Neuronal stem cell (in vitro differentiated cells): ENCODE results near the gene TAOK1.
"Not testable (repeated sequence)": the region's sequence is repeated elsewhere in the genome, so short reads cannot be mapped to it uniquely, and the experiment has no call there.

ENCODE experiments used
- DNase-seq: peaks from one replicate; pipeline ENCODE4 v3.0.0-alpha.2; 2013; ENCODE audit warnings: low spot score
- H2AFZ ChIP-seq: one replicate; pipeline ENCODE4 v1.6.1; 2013; ENCODE audit warnings: mild to moderate bottlenecking, low read length, inconsistent platforms
- H2AK5ac ChIP-seq: 2 replicates; pipeline ENCODE4 v1.6.1; 2013; ENCODE audit warnings: low read depth, mild to moderate bottlenecking, inconsistent platforms, low read length, moderate library complexity, mixed read lengths
- H2BK120ac ChIP-seq: 2 replicates; pipeline ENCODE4 v1.6.1; 2013; ENCODE audit warnings: low read depth, mild to moderate bottlenecking, inconsistent platforms, low read length, moderate library complexity, mixed read lengths
- H2BK12ac ChIP-seq: one replicate; pipeline ENCODE4 v1.6.1; 2013; ENCODE audit warnings: low read length, inconsistent platforms
- H2BK15ac ChIP-seq: 2 replicates; pipeline ENCODE4 v1.6.1; 2013; ENCODE audit warnings: mild to moderate bottlenecking, low read length, inconsistent platforms, mixed read lengths
- H2BK5ac ChIP-seq: one replicate; pipeline ENCODE4 v1.6.1; 2013; ENCODE audit warnings: inconsistent platforms, mild to moderate bottlenecking, low read length, moderate library complexity
- H3K14ac ChIP-seq: one replicate; pipeline ENCODE4 v1.6.1; 2013; ENCODE audit warnings: low read length, inconsistent platforms
- H3K18ac ChIP-seq: 2 replicates; pipeline ENCODE4 v1.6.1; 2013; ENCODE audit warnings: low read length, inconsistent platforms
- H3K23ac ChIP-seq: 2 replicates; pipeline ENCODE4 v1.6.1; 2013; ENCODE audit warnings: low read depth, mild to moderate bottlenecking, mixed read lengths, low read length, inconsistent platforms; ENCODE audit not compliant: poor library complexity
- H3K27ac ChIP-seq: replicated peaks from 3 replicates; pipeline ENCODE4 v1.5.1; 2013; ENCODE audit warnings: low read length, inconsistent platforms
- H3K27me3 ChIP-seq, 3 experiments: 2 replicates each; pipeline ENCODE4 v1.6.1; 2013; ENCODE audit warnings: low read length in 3 of 3, mild to moderate bottlenecking in 2 of 3, inconsistent platforms in 1 of 3, low read depth in 1 of 3, mixed read lengths in 1 of 3, moderate library complexity in 1 of 3; ENCODE audit not compliant: control insufficient read depth in 3 of 3, insufficient read depth in 3 of 3
- H3K36me3 ChIP-seq, 2 donors: replicated peaks in 1 of 2; 2 replicates each; pipeline ENCODE4 v1.6.1; 2013; ENCODE audit warnings: low read length in 2 of 2; ENCODE audit not compliant: control insufficient read depth in 2 of 2, insufficient read depth in 2 of 2
- H3K4ac ChIP-seq: 2 replicates; pipeline ENCODE4 v1.6.1; 2013; ENCODE audit warnings: inconsistent platforms, mild to moderate bottlenecking, low read length, moderate library complexity
- H3K4me1 ChIP-seq, 2 donors: 1 replicate in 1 of 2; 2 replicates in 1 of 2; pipeline ENCODE4 v1.6.1; 2013; ENCODE audit warnings: low read length in 2 of 2, low read depth in 1 of 2; ENCODE audit not compliant: control insufficient read depth in 2 of 2, insufficient read depth in 1 of 2
- H3K4me2 ChIP-seq: one replicate; pipeline ENCODE4 v1.6.1; 2013; ENCODE audit warnings: mild to moderate bottlenecking, low read length, inconsistent platforms; ENCODE audit not compliant: insufficient read depth, poor library complexity, severe bottlenecking
- H3K4me3 ChIP-seq, 2 donors: 2 replicates each; pipeline ENCODE4 v1.5.1; 2013; ENCODE audit warnings: low read length in 2 of 2, mild to moderate bottlenecking in 2 of 2, inconsistent platforms in 1 of 2, moderate library complexity in 1 of 2
- H3K79me1 ChIP-seq: one replicate; pipeline ENCODE4 v1.6.1; 2013; ENCODE audit warnings: low read depth, mild to moderate bottlenecking, inconsistent platforms, low read length, moderate library complexity
- H3K9ac ChIP-seq: one replicate; pipeline ENCODE4 v1.6.1; 2013; ENCODE audit warnings: mild to moderate bottlenecking, low read depth, low read length, inconsistent platforms; ENCODE audit not compliant: poor library complexity
- H3K9me3 ChIP-seq, 2 donors: replicated peaks in 1 of 2; 2 replicates each; pipeline versions ENCODE3 to v1.6.1; 2013; ENCODE audit warnings: low read length in 2 of 2, mild to moderate bottlenecking in 2 of 2, inconsistent platforms in 1 of 2, low read depth in 1 of 2, mixed read lengths in 1 of 2, moderate library complexity in 1 of 2; ENCODE audit not compliant: control insufficient read depth in 2 of 2, insufficient read depth in 1 of 2
- H4K8ac ChIP-seq: one replicate; pipeline ENCODE4 v1.6.1; 2013; ENCODE audit warnings: low read depth, mild to moderate bottlenecking, inconsistent platforms, low read length, moderate library complexity
- H4K91ac ChIP-seq: one replicate; pipeline ENCODE4 v1.6.1; 2013; ENCODE audit warnings: low read length, low read depth, mild to moderate bottlenecking, inconsistent platforms; ENCODE audit not compliant: poor library complexity
- WGBS, 2 donors: extraction: QIAGEN DNeasy Blood & Tissue Kit; methylation state at CpG; one replicate each; pipeline ENCODE4 v1.1.7; 2013; ENCODE audit warnings: missing lambda C conversion rate in 2 of 2, mixed read lengths in 1 of 2; ENCODE audit not compliant: insufficient read length in 2 of 2, insufficient replicate concordance in 1 of 2; ENCODE audit errors: extremely low coverage in 2 of 2; 5-methylcytosine and 5-hydroxymethylcytosine counted together

Gene TAOK1

DNA sequence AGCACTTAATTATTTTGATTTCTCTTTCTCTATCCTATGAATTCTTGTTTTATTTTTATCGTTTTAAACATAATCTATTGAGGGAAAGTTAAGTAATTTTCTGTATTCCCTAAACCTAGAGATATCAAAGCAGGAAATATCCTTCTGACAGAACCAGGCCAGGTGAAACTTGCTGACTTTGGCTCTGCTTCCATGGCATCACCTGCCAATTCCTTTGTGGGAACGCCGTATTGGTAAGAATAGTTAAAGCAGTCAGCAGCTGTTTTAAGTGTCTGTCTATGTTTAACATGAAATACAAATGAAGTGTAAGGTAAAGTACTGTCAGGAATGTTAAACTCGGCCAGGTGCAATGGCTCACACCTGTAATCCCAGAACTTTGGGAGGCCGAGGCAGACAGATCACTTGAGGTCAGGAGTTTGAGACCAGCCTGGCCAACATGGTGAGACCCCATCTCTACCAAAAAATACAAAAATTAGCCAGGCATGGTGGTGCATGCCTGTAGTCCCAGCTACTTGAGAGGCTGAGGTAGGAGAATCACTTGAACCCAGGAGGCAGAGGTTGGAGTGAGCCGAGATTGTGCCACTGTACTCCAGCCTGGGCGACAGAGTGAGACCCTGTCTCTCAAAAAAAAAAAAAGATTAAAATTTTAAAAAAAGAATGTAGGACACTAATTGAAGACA lies 90.2 kb downstream of the TAOK1 start:
- not testable (repeated sequence) for H2AK5ac ChIP-seq, H2BK12ac ChIP-seq, H3K4me2 ChIP-seq, H2BK5ac ChIP-seq, H3K27ac ChIP-seq, H2BK120ac ChIP-seq, H3K9ac ChIP-seq, H4K8ac ChIP-seq, H3K9me3 ChIP-seq, H2BK15ac ChIP-seq, H3K79me1 ChIP-seq, H3K4me1 ChIP-seq, H3K23ac ChIP-seq, H2AFZ ChIP-seq, H3K18ac ChIP-seq, H3K4ac ChIP-seq, H3K4me3 ChIP-seq, H3K27me3 ChIP-seq, H3K14ac ChIP-seq, H4K91ac ChIP-seq, DNase-seq
- no CpG with 5 or more reads among the region's 7 CpGs for WGBS, 2 donors
- peaks cover 5 to 96% of the 10 kb centered on the region in 2 donors for H3K36me3 ChIP-seq

DNA sequence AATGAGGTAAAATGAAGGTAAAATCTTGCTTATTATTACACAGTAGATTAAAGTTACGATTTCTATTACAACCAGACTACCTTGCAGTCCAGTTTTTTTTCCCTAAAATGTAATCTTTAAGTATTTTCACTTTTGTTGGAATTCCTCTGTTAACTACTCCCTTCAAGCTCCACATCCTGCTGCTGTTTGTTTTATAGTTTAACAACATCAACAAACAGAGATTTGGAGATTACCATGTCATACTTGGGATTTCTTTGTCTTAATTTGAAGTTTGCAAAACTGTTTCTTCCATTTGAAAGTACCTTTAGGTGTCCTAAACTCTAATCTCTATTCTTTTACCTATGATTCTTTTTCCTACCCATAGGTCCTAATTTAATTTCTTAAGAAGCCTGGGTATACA lies 93.3 kb downstream of the TAOK1 start:
- Histone ChIP-seq H3K4me2 (no peak overlapping the region), H2BK120ac (no peak overlapping the region), H3K27me3 (no peaks in the 10 kb centered on the region), H3K23ac (no peak overlapping the region), H3K4ac (no peak overlapping the region), H2BK12ac (no peak overlapping the region), H3K18ac (no peak overlapping the region), H2BK15ac (no peak overlapping the region), H3K79me1 (no peaks in the 10 kb centered on the region), H4K8ac (no peak overlapping the region), H3K9ac (no peak overlapping the region), H2AK5ac (no peak overlapping the region), H3K36me3 (peaks cover 7 to 94% of the 10 kb centered on the region in 2 donors), H3K4me1 (no peaks in the 10 kb centered on the region), H2BK5ac (no peak overlapping the region), H2AFZ (no peak overlapping the region), H3K9me3 (no peaks in the 10 kb centered on the region), H3K4me3 (no peak overlapping the region), H3K27ac (no peak overlapping the region), H3K14ac (no peak overlapping the region), H4K91ac (no peak overlapping the region)
- no peak for DNase-seq
- WGBS, 2 donors: no CpG with 5 or more reads among the region's 1 CpG

DNA sequence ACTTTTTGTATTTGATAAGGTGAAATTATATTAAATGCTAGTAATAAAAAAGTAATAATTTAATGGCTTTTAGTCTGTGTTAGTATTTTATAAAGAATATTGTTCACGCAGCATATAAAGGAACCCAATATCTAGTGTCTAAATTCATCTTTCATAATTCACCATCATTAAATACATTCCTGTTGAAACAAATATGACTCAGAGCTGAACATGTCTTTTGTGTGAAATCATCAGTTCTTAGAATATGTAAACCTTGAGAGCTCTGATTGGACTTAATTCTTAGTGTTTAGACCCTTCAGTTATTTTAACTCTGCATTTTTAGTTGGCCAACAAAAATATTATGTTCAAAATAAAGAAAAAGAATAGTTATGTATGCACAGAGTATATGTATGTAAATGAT lies 104.8 kb downstream of the TAOK1 start:
- H3K14ac ChIP-seq: no peak overlapping the region
- H3K36me3 ChIP-seq: peaks cover 13 to 97% of the 10 kb centered on the region in 2 donors
- H2AFZ ChIP-seq: no peak overlapping the region
- H3K9ac ChIP-seq: no peak overlapping the region
- no peak overlapping the region for H2BK5ac ChIP-seq
- H4K91ac ChIP-seq: no peak overlapping the region
- H3K18ac ChIP-seq: no peak overlapping the region
- no peaks in the 10 kb centered on the region for H3K4me1 ChIP-seq
- no CpG with 5 or more reads among the region's 1 CpG for WGBS, 2 donors
- H3K4me3 ChIP-seq: no peak overlapping the region
- H3K27ac ChIP-seq: no peak overlapping the region
- H2BK12ac ChIP-seq: no peak overlapping the region
- H3K4me2 ChIP-seq: no peak overlapping the region
- no peaks in the 10 kb centered on the region for H3K27me3 ChIP-seq
- no peak overlapping the region for H2AK5ac ChIP-seq
- no peaks in the 10 kb centered on the region for H3K9me3 ChIP-seq
- no peak overlapping the region for H3K4ac ChIP-seq
- H2BK15ac ChIP-seq: no peak overlapping the region
- H3K23ac ChIP-seq: no peak overlapping the region
- H2BK120ac ChIP-seq: no peak overlapping the region
- H4K8ac ChIP-seq: no peak overlapping the region
- no peaks in the 10 kb centered on the region for H3K79me1 ChIP-seq
- DNase-seq: no peak

DNA sequence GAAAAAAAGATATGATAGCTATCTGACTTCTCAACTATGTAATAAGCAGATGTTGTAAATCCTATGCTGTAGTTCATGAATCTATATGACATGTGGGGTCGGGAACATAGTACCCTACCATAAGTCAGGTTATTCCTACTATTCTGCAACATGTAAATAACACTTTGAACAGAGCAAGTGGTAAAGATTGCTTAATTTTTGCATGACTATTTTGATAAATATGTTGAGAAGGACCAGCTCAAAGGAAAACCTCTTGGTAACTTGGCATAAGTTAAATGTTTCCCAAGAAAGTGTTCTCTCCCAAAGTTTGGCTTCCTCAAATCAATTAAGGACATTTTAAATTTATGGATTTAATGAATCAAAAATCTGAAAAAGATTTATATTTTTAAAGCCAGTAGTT lies 114.5 kb downstream of the TAOK1 start:
- Histone ChIP-seq H3K4me1 (no peaks in the 10 kb centered on the region), H3K14ac (no peak overlapping the region), H3K9ac (no peak overlapping the region), H3K79me1 (no peaks in the 10 kb centered on the region), H3K27ac (no peak overlapping the region), H3K27me3 (no peaks in the 10 kb centered on the region), H4K91ac (no peak overlapping the region), H2BK12ac (no peak overlapping the region), H3K4me3 (no peak overlapping the region), H3K4me2 (no peak overlapping the region), H3K36me3 (peaks cover 21 to 97% of the 10 kb centered on the region in 2 donors), H2BK120ac (no peak overlapping the region), H3K4ac (no peak overlapping the region), H3K9me3 (no peaks in the 10 kb centered on the region), H2AFZ (no peak overlapping the region), H2BK5ac (no peak overlapping the region), H3K23ac (no peak overlapping the region), H2AK5ac (no peak overlapping the region), H3K18ac (no peak overlapping the region), H4K8ac (no peak overlapping the region), H2BK15ac (no peak overlapping the region)
- WGBS, 2 donors: no CpG with 5 or more reads among the region's 1 CpG
- no peak for DNase-seq
